Measurements from ENCODE around the gene MELK.
"Not testable (repeated sequence)": the region's sequence is repeated elsewhere in the genome, so short reads cannot be mapped to it uniquely, and the experiment has no call there.

MELK gene

DNA sequence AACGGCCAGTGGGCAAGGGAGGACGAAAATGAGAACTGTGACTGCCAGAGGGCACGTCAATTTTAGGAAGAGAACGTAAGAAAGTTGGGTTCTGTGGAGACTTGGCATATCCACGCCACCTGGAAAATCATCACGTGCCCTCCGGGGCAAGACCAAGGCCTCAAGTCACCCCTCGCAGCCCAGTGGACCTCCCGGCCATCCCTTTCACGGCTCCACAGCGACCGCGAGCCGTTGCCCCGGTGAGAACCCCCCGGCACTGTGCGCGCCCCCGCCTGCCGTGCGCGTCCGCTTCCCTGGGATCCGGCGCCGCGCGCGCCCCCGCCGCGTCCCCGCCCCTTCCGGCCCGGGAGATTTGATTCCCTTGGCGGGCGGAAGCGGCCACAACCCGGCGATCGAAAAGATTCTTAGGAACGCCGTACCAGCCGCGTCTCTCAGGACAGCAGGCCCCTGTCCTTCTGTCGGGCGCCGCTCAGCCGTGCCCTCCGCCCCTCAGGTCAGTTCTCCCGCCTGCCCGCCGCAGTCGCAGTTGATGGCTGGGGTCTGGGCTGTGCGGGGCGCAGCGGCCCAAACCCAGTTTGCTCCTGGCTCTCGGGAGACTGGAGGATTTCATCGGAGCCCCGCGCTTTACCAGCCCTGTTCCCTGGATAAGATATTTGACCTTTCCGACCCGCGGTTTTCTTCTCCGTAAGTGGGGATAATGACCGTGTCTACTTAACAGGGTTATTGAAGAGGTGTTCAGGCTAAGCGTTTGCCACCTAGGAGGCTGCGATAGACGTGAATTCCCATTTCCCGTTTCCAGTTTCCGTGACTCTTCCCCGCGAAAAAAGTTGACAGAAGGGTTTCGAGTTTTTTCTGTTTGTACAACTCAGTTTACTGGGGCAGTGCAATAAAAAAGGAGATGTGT is at the start of gene MELK:
Gene MELK, plus strand, starts transcription at position 381 of the 904 bp plus-strand sequence. CDS start 8,787 bp downstream, outside the sequence.
- DNase-seq: peak; percentile 69

DNA sequence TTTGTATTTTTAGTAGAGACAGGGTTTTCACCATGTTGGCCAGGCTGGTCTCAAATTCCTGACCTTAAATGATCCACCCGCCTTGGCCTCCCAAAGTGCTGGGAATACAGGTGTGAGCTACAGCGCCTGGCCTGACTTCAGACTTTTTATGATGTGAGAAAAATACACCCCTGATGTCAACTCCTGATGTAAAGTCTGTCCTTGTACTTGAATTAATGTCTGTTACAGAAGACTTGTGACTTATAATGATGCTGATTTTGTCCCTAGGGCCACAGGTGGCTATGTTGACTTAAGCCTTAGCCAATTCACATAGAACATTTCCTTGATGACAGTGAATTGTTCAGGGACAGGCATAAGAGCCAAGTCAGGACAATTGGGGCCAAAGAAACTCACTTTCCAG is 42.5 kb upstream of the MELK start:
- no peak for DNase-seq

DNA sequence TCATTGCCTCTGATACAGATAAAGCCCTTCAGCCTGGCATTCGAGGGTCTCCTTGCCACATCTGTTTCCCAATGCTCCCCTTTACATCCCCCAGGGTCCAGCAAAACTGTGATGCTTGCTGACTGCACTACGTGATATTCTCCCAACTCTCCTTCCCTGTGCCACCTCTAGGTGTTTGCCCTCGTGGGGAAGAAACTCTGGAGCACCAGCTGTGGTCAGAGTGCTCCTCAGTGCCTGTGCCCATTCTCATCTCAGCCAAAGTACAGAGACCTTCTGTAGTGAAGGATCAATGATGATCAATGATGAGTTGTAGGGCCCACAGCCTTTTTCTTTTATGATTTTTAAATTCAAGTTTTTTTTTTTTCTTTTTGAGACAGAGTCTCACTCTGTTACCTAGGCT is 40.3 kb upstream of the MELK start:
- no peak for DNase-seq

DNA sequence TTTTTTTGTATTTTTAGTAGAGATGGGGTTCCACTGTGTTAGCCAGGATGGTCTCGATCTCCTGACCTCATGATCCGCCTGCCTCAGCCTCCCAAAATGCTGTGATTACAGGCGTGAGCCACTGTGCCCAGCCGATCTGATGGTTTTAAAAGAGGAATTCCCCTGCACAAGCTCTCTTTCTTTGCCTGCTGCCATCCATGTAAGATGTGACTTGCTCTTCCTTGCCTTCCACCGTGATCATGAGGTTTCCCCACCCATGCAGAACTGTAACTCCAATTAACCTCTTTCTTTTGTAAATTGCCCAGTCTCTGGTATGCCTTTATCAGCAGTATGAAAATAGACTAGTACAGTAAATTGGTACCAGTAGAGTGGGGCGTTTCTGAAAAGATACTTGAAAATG is 39.0 kb upstream of the MELK start:
- DNase-seq: not testable (repeated sequence)

DNA sequence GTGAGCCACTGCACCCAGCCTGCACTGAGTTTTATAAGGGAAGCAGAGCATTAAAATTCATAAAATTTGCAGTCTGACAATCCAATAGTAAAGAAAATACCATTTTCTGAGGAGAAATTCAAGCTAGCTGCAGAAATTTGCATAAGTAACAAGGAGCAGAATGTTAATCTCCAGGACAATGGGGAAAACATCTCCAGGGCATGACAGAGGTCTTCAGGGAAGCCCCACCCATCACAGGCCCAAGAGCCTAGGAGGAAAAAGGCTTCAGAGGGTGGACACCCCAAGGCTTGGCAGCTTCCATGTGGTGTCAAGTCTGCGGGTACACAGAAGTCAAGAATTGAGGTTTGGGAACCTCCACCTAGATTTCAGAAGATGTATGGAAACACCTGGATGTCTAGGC is 37.6 kb upstream of the MELK start:
- DNase-seq: no peak

DNA sequence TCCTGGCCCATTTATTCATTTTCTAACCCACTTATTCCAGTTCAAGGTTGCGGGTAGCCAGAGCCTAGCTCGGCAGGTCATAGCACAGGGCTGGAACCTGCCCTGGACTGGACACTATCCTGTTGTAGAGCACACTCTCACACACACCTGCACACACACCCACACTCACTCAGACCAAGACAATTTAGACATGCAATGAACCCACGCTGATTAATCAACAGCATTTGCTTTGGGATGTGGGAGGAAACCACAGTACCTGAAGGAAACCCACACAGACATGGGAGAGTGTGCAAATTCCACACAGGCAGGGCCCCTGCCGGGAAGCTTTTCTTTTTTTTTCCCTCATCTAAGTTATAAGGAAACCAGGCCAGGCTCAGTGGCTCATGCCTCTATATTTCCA is 34.8 kb upstream of the MELK start:
- no peak for DNase-seq

DNA sequence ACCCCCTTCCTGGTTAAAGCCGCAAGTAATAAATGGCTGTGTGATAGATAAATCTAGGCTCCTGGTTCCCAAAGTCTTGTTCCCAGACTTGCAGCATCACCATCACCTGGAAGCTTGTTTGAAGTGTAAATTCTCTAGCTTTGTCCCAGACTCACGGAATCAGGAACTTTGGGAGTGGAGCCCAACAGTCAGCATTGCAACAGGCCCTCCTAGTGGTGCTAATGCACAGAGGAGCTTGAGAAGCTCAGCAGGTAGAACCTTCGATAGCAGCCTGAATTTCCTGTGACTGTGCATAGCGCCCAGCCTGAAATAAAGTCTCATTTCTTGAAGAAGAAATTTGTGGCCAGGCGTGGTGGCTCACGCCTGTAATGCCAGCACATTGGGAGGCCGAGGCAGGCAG is 30.3 kb upstream of the MELK start:
- no peak for DNase-seq

DNA sequence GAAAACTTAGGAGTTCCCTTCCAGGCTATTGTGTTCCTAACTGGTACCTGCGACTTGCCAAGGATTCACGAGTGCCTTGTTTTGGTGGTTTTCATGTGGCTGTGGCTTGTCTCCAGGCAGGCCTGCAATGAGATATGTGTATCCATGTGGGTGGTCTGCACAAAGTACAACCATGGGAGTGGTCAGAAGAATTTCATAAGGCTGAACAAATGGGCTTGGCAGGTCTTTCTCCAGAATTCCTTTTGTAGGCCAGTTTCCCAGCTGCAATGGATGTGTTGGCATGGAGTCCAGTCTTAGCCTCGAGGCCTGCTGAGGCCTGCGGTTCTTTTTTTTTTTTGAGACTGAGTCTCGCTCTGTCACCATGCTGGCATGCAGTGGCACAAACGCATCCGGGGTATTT is 28.8 kb upstream of the MELK start:
- no peak for DNase-seq

DNA sequence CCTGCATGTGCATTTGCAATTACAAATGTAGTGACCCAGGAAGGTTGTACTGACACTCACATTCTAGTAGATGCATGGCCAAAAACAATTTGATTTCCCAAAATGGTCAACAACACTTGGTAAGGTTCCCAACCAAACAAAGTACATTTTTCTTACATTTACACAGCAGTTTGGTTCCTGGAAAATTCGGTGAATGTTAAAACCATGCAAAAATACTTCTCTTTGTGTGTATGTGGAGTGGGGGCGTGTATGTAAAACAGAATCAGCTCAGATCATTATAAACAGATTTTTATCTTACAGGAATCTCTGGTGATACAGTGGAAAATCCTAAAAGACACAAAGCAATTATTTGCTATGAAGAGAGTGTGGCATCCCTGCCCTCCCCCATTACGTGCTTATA is 25.1 kb upstream of the MELK start:
- no peak for DNase-seq

DNA sequence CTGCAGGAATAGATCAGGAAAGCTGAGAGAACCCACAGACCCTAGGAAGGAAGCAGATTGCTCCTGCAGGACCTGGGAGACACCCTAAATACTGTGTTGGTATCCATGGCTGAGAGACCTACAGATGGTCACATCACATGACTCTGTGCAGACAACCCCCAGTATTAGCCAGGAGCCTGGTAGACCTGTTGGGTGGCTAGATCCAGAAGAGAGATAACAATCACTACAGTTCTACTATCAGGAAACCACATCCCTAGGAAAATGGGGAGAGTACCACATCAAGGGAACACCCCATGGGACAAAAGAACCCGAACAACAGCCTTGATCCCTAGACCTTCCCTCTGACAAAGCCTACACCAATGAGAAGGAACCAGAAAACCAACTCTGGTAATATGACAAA is 24.2 kb upstream of the MELK start:
- no peak for DNase-seq

DNA sequence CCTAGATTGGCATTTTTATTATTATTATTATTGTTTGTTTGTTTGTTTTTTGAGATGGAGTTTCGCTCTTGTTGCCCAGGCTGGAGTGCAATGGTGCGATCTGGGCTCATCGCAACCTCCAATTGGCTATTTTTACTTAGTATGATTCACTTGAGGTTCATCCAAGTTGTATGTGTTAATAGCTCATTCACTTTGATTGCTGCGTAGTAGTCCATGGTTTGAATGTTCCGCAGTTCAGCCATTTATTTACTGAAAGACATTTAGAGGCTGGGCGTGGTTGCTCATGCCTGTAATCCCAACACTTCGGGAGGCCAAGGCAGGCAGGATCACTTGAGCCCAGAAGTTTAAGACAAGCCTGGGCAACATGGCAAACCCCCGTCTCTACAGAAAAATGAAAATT is 22.6 kb upstream of the MELK start:
- DNase-seq: no peak

DNA sequence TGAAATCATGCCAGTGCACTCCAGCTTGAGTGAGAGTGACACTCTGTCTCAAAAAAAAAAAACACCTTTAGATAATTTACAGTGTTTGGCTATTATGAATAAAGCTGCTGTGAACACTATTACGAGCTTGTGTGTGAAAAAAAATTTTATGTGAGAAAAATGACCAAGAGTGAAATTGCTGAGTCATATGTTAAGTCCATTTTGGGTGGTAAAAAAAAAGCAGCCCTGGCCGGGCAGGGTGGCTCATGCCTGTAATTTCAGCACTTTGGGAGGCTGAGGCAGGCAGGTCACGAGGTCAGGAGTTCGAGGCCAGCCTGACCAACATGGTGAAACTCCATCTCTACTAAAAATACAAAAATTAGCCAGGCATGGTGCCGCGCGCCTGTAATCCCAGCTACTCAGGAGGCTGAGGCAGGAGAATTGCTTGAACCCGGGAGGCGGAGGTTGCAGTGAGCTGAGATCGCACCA is 22.0 kb upstream of the MELK start:
- DNase-seq: not testable (repeated sequence)

DNA sequence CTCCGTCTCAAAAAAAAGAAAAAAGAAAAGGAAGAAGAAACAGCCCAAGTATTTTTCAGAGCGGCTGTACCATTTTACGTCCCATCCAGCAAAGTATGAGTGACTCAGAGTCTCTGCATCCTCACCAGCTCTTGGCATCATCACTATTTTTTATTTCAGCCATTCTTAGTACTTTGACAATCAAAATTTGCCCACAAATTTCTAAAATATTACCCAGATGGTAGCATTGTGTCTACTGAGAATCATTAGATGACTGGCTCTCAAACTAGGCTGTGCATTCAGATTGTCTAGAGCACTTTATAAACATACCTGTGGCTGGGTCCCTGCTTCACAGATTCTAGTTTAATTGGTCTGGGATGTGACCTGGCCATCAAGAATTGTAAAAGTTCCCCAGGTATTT is 21.6 kb upstream of the MELK start:
- DNase-seq: no peak

DNA sequence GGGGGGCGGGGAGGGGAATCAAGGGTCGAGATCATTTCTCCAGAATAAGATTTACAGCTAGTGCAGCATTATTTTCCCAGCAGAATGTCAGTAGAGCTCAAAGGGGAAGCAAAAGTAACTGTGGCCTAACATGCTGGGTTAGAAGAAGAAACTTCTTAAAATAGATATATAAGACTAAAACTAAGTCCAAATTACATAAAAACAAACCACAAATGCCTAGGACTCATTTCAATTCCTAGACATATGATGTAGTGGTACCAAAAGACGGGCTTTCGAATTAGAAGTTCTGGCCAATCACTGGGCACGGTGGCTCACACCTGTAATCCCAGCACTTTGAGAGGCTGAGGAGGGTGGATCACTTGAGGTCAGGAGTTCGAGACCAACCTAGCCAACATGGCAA is 20.8 kb upstream of the MELK start:
- no peak for DNase-seq

DNA sequence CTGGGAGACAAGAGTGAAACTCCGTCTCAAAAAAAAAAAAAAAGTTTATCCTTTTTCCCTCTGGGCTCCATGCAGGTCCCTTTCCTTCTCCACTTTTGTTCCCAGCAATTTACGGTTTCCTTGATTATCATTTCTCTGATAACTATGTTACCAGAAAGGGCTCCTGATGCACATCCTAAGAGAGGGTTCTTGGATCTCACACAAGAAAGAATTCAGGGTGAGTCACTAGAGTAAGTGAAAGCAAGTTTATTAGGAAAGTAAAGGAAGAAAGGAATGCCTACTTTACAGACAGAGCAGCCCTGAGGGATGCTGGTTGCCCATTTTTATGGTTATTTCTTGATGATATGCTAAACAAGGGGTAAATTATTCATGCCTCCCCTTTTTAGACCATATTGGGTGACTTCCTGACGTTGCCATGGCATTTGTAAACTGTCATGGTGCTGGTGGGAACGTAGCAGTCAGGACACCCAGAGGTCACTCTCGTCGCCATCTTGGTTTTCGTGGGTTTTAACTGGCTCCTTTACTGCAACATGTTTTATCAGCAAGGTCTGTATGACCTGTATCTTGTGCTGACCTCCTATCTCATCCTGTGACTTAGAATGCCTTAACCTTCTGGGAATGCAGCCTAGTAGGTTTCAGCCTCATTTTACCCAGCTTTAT is 13.5 kb upstream of the MELK start:
- DNase-seq: no peak

DNA sequence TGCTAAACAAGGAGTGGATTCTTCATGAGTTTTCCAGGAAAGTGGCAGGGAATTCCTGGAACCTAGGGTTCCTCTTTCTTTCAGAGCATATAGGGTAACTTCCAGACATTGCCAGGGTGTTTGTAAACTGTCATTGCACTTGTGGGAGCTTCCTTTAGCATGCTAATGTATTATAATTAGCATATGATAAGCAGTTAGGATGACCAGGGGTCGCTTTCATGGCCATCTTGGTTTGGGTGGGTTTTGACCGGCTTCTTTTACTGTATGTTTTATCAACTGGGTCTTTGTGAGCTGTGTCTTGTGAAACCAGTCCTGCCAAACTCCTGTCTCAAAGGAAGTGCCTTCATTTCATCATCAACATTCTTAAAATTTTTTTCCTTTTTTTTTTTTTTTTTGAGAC is 11.9 kb upstream of the MELK start:
- no peak for DNase-seq

DNA sequence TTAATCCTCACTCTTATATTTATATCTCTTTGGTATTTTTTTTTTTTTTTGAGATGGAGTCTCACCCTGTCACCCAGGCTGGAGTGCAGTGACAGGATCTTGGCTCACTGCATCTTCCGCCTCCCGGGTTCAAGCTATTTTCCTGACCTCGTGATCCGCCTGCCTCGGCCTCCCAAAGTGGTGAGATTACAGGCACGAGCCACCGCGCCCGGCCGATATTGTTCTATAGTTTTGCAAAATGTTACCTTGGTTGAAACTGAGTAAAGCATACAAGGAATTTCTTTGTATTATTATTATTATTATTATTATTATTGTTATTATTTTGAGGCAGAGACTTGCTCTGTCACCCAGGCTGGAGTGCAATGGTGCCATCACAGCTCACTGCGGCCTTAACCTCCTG is 9.9 kb upstream of the MELK start:
- not testable (repeated sequence) for DNase-seq

DNA sequence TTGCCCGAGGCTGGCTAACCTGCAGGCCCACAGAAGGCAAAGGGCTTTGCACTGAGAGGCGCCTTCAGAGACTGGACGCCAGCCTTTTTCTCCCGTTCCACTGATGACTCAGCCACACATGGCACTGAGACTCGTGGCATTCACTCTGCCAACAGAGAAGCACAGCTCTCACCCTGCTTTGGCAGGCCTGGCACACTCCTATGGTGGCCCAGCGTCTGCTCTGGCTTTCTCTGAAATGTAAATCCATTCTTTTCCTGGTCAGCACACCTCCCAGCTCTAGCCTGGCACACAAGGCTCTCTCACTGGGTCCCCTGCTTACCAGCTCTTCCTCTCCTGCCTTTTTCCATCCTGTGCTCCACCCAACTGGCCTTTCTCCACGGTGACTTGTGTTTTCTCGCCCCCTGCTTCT is 5.9 kb upstream of the MELK start:
- no peak for DNase-seq

DNA sequence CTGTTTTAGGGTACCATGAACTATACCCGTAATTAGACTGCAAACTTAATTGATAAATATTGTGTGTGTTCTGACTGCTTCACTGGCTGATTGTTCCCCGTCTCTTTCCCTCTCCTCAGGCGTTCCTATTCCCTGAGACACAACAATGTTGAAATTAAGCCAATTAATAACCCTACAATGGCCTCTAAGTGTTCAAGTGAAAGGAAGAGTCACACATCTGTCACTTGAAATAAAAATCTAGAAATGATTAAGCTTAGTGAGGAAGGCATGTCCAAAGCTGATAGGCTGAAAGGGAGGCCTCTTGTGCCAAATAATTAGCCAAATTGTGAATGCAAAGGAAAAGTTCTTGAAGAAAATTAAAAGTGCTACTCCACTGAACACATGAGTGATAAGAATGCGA is 4.0 kb upstream of the MELK start:
- not testable (repeated sequence) for DNase-seq

DNA sequence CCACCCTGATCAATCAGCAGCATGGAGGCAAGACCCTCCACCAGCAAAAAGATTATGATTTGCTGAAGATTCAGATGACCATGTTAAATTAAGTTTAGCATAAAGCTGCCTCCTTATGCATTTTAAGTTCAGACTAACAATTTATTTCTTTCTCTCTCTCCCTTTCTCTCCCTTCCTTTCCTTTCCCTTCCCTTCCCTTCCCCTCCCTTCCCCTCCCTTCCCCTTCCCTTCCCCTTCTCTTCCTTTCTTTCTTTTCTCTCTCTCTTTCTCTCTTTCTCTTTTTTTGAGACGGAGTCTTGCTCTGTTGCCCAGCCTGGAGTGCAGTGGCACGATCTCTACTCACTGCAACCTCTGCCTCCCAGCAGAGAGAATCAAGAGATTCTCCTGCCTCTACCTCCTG is 1.4 kb upstream of the MELK start:
- no peak for DNase-seq

DNA sequence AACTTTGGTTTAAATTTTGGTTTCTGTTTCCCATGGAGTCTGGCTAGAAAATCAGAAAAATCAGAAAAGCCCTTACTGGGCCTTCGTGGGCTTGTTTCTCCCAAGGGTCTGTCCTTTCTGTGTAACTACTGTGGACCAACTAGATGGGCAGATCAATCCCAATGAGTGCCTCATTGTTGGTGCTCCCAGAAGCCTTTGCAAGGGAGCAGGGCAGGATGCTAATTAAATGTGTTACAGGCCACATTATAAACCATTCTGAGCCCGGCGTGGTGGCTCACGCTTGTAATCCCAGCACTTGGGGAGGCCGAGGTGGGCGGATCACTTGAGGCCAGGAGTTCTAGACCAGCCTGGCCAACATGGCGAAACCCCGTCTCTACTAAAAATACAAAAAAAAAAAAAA is 1.4 kb downstream of the MELK start:
- not testable (repeated sequence) for DNase-seq

DNA sequence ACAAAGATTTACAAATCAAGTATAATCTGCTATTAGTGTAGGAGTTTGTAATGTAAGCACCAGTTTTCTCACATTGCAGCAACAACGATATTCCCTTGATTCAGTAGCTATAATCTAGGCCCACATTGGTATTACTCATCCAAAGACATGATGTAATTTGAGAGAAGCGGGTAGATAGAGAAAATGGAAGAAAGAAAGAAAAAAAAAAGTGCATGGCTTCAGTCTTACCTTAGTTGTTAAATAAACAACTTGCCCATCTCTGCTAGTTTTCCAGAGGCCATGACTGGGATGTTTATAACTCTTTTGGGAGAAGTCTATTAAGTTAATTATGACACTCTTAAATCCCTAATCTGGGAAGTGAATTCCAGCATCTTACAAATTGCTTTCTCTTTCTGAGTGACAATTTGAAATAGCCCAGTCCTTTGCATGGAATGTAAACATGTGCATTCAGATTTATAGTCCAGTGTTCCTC is 2.8 kb downstream of the MELK start:
- DNase-seq: no peak

DNA sequence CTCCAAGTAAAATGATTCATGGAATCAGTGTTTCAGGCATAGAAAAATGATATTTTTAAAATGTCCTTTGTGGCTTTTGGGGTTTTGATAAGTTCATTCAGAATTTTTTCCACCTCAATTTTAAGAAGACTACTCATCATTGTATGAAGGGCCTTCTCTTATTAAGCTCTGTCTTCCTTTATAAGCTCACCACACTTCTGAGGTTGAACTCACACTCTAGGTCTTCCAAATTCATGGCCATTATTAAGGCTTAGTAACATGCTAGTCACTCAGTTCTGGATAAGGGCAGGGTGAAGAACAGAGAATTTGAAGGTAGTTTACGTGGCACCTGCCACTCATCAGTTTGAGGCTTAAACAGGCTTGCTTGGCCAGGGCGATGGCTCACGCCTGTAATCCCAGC is 4.2 kb downstream of the MELK start:
- DNase-seq: no peak

Data from NCI-H748 treated with DMSO at 0.1 percent for 48 hours (cell line).